Measurements from ENCODE around the gene SDK2. TPM values are rescaled to one million over a fixed set of nuclear protein-coding genes. Genes with fewer than 3 reads are reported as not detected.

SDK2 gene
- total RNA-seq, 2 experiments from 2014 or later: 1.4 to 1.6 TPM

GRCh38 chr17:73595068-73595467 is 49.2 kb downstream of the SDK2 start:
- H3K36me3 Mint-ChIP-seq: peaks cover 5% of the 10 kb centered on the region
- H3K4me1 Mint-ChIP-seq: peaks cover 45% of the 10 kb centered on the region
- H3K4me3 Mint-ChIP-seq: no peak overlapping the region
- no peaks in the 10 kb centered on the region for H3K27me3 Mint-ChIP-seq
- peak overlapping the region; percentile 17 for H3K27ac Mint-ChIP-seq
- no peaks in the 10 kb centered on the region for H3K9me3 Mint-ChIP-seq
- no peak for DNase-seq

- Mint-ChIP-seq H3K4me3 (no peak overlapping the region), H3K27me3 (no peaks in the 10 kb centered on the region), H3K9me3 (no peaks in the 10 kb centered on the region), H3K4me1 (peaks cover 49% of the 10 kb centered on the region), H3K27ac (peak overlapping the region; percentile 17), H3K36me3 (peaks cover 5% of the 10 kb centered on the region)
- DNase-seq: no peak
These were observed 49.6 kb downstream of the SDK2 start for GRCh38 chr17:73594598-73594997.

GRCh38 chr17:73594025-73594424 is 50.2 kb downstream of the SDK2 start:
- Mint-ChIP-seq H3K27ac (no peak overlapping the region), H3K4me3 (no peak overlapping the region)
- DNase-seq: no peak

GRCh38 chr17:73593249-73593965 is 50.8 kb downstream of the SDK2 start:
- Mint-ChIP-seq H3K4me1 (peaks cover 57% of the 10 kb centered on the region), H3K9me3 (no peaks in the 10 kb centered on the region), H3K4me3 (no peak overlapping the region), H3K36me3 (peaks cover 5% of the 10 kb centered on the region), H3K27me3 (no peaks in the 10 kb centered on the region), H3K27ac (peak overlapping the region; percentile 88)
- no peak for DNase-seq

More at GRCh38 chr17:73594025-73594424, 50.2 kb downstream of the SDK2 start:
- Mint-ChIP-seq H3K27me3 (no peaks in the 10 kb centered on the region), H3K9me3 (no peaks in the 10 kb centered on the region), H3K36me3 (peaks cover 5% of the 10 kb centered on the region), H3K4me1 (peaks cover 54% of the 10 kb centered on the region)

GRCh38 chr17:73592501-73592961 is 51.7 kb downstream of the SDK2 start:
- Mint-ChIP-seq H3K9me3 (no peaks in the 10 kb centered on the region), H3K4me1 (peaks cover 61% of the 10 kb centered on the region), H3K27ac (peak overlapping the region; percentile 88), H3K4me3 (peak overlapping the region; percentile 29), H3K36me3 (peaks cover 5% of the 10 kb centered on the region), H3K27me3 (no peaks in the 10 kb centered on the region)
- peak; percentile 29 for DNase-seq

- DNase-seq: no peak
- peaks cover 61% of the 10 kb centered on the region for H3K4me1 Mint-ChIP-seq
These were observed 52.2 kb downstream of the SDK2 start for GRCh38 chr17:73592079-73592415.

GRCh38 chr17:73591296-73592078 is 52.8 kb downstream of the SDK2 start:
- Mint-ChIP-seq H3K36me3 (peaks cover 5% of the 10 kb centered on the region), H3K27me3 (no peaks in the 10 kb centered on the region), H3K9me3 (no peaks in the 10 kb centered on the region), H3K27ac (peak overlapping the region; percentile 88), H3K4me1 (peaks cover 59% of the 10 kb centered on the region), H3K4me3 (peak overlapping the region; percentile 67)
- DNase-seq: peak; percentile 36

More at GRCh38 chr17:73592079-73592415, 52.2 kb downstream of the SDK2 start:
- Mint-ChIP-seq H3K27ac (peak overlapping the region; percentile 88), H3K4me3 (peak overlapping the region; percentile 67), H3K36me3 (peaks cover 5% of the 10 kb centered on the region), H3K27me3 (no peaks in the 10 kb centered on the region), H3K9me3 (no peaks in the 10 kb centered on the region)

- DNase-seq: no peak
- Mint-ChIP-seq H3K4me3 (no peak overlapping the region), H3K27ac (no peak overlapping the region), H3K4me1 (peaks cover 58% of the 10 kb centered on the region), H3K36me3 (peaks cover 5% of the 10 kb centered on the region), H3K9me3 (no peaks in the 10 kb centered on the region), H3K27me3 (no peaks in the 10 kb centered on the region)
These were observed 54.8 kb downstream of the SDK2 start for GRCh38 chr17:73589363-73589980.

GRCh38 chr17:73588891-73589290 is 55.4 kb downstream of the SDK2 start:
- H3K36me3 Mint-ChIP-seq: peaks cover 5% of the 10 kb centered on the region
- H3K4me3 Mint-ChIP-seq: no peak overlapping the region
- DNase-seq: no peak
- no peaks in the 10 kb centered on the region for H3K9me3 Mint-ChIP-seq
- H3K27ac Mint-ChIP-seq: no peak overlapping the region
- peaks cover 54% of the 10 kb centered on the region for H3K4me1 Mint-ChIP-seq
- H3K27me3 Mint-ChIP-seq: no peaks in the 10 kb centered on the region

GRCh38 chr17:73588301-73588846 is 55.9 kb downstream of the SDK2 start:
- Mint-ChIP-seq H3K4me1 (peaks cover 52% of the 10 kb centered on the region), H3K9me3 (no peaks in the 10 kb centered on the region), H3K27me3 (no peaks in the 10 kb centered on the region), H3K27ac (no peak overlapping the region), H3K4me3 (no peak overlapping the region), H3K36me3 (peaks cover 5% of the 10 kb centered on the region)
- no peak for DNase-seq

GRCh38 chr17:73586921-73587602 is 57.2 kb downstream of the SDK2 start:
- Mint-ChIP-seq H3K4me3 (no peak overlapping the region), H3K9me3 (no peaks in the 10 kb centered on the region), H3K27ac (no peak overlapping the region), H3K36me3 (peaks cover 4% of the 10 kb centered on the region), H3K27me3 (no peaks in the 10 kb centered on the region), H3K4me1 (peaks cover 47% of the 10 kb centered on the region)
- no peak for DNase-seq

- Mint-ChIP-seq H3K36me3 (no peaks in the 10 kb centered on the region), H3K27ac (no peak overlapping the region), H3K27me3 (no peaks in the 10 kb centered on the region), H3K9me3 (no peaks in the 10 kb centered on the region), H3K4me1 (peaks cover 39% of the 10 kb centered on the region), H3K4me3 (no peak overlapping the region)
- DNase-seq: no peak
These were observed 57.9 kb downstream of the SDK2 start for GRCh38 chr17:73586275-73586832.

- DNase-seq: no peak
- Mint-ChIP-seq H3K27me3 (no peaks in the 10 kb centered on the region), H3K36me3 (no peaks in the 10 kb centered on the region), H3K4me3 (no peak overlapping the region), H3K4me1 (peaks cover 35% of the 10 kb centered on the region), H3K9me3 (no peaks in the 10 kb centered on the region), H3K27ac (no peak overlapping the region)
These were observed 58.7 kb downstream of the SDK2 start for GRCh38 chr17:73585583-73585982.

GRCh38 chr17:73584987-73585386 is 59.3 kb downstream of the SDK2 start:
- Mint-ChIP-seq H3K4me3 (no peak overlapping the region), H3K9me3 (no peaks in the 10 kb centered on the region), H3K36me3 (no peaks in the 10 kb centered on the region), H3K4me1 (peaks cover 30% of the 10 kb centered on the region), H3K27me3 (no peaks in the 10 kb centered on the region), H3K27ac (no peak overlapping the region)
- no peak for DNase-seq

All from activated naive CD8-positive, alpha-beta T cell treated with anti-CD3 and anti-CD28 coated beads for 36 hours (primary cell).